Measurements from ENCODE around the gene TTC3.
"Not testable (repeated sequence)": the region's sequence is repeated elsewhere in the genome, so short reads cannot be mapped to it uniquely, and the experiment has no call there.

The TTC3 gene

DNA sequence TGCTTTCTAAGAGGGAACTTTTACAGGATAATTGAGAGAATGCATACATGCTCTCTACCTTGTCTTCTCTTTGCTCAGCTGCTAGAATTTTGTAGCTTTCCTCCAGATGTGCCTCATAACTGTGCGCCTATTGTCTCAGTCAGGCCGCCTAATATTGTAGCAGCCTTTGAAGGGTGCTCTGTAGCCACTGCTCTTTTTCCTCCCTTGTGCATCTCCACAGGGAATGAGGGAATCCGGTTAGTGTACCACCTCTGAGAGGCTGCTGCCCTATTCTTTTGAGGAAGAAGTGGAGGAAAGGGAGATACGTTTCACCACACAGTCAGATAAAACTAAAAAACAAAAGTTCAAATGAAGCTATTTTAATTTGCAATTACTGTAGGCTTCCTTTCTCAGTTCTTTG is 22.8 kb downstream of the TTC3 start:
- no peak for DNase-seq

DNA sequence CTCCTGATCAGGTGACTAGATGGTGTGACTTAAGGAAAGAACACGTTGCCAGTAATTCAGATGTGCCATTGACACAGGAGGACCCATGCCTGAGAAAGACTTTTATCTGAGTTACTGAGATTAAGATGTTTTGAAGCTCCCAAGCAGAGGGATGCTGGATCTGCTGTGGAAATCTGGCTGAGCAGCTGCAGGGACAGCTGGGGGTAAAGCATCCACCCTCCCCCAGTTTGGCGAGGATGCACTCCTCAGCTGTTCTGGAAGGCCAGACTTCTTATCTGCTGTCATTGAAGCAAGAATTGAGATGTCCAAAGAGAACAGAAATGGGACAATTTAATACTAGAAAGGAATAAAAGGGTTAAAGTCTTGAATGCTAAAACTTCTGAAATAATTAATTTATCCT is 25.7 kb downstream of the TTC3 start:
- DNase-seq, result peak; percentile 63

DNA sequence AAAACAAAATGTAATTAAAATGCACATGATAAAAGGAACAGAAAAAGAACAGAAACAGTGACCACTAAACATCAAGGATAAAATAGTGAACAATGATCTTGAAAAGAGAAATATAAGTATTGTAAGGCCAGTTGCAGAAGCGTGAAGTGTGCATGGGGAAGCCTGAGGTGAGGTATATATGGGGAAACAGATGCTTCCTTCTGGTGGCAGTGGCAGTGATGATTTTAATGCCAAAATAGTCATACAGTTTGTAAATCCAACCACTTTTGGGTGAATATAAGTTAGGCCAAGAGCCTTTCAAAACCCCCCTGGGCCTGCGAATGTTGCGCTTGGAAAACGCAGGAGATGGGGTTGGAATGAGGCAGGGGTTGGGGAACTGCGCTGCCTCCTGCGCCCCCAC is 27.3 kb downstream of the TTC3 start:
- DNase-seq, result no peak

DNA sequence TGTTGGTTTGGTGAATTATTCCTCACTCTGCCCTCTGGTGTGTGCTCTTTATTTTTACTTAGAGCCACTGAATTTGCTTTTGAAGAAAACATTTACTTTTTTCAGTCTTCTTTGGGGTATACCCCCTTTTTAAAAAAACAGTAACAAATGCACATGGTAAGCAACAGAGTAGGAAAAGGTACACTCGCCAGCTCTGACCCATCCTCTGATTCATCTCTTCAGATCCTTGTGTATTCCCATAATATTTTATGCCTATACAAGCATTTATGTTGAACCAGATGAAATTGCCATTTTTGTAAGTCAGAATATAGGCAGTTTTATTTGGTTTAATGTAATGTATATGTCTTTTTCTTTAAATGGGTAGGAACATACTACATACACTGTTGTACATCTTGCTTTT is 28.3 kb downstream of the TTC3 start:
- no peak for DNase-seq

DNA sequence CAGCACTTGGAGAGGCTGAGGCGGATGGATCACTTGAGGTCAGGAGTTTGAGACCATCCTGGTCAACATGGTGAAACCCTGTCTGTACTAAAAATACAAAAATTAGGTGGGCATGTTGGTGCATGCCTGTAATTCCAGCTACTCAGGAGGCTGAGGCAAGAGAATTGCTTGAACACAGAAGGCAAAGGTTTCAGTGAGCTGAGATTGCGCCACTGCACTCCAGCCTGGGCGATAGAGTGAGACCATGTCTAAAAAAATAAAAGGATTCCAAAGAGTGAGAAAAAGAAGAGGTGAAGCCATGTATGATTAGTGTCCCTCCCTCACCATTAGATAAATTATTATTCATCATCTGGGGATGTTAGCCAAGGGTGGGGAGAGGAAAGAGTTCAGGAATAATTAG is 29.7 kb downstream of the TTC3 start:
- not testable (repeated sequence) for DNase-seq

DNA sequence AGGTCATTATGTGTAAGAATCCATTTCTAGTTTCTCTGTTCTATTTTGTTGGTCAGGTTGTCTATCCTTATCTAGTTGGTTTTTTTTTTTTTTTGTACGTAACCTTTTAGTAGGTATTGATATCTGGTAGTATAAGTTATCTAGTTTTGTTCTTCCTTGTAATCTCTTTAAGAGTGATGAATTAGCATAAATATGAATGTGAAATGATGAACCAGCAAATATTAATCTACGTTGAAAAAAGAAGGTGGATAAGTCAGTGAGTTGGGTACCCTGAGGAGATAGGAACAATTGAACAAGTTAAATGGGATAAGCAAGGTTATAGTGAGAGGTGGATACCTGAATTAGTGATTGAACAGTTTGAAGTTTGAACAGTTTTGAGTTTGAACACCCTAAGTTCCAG is 33.9 kb downstream of the TTC3 start:
- DNase-seq, result no peak

DNA sequence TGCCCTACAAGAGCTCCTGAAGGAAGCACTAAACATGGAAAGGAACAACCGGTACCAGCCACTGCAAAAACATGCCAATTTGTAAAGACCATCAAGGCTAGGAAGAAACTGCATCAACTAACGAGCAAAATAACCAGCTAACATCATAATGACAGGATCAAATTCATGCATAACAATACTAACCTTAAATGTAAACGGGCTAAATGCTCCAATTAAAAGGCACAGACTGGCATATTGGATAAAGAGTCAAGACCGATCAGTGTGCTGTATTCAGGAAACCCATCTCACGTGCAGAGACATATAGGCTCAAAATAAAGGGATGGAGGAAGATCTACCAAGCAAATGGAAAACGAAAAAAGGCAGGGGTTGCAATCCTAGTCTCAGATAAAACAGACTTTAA is 38.0 kb downstream of the TTC3 start:
- not testable (repeated sequence) for DNase-seq

DNA sequence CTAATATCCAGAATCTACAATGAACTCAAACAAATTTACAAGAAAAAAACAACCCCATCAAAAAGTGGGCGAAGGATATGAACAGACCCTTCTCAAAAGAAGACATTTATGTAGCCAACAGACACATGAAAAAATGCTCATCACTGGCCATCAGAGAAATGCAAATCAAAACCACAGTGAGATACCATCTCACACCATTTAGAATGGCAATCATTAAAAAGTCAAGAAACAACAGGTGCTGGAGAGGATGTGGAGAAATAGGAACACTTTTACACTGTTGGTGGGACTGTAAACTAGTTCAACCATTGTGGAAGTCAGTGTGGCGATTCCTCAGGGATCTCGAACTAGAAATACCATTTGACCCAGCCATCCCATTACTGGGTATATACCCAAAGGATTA is 41.2 kb downstream of the TTC3 start:
- DNase-seq, result not testable (repeated sequence)

DNA sequence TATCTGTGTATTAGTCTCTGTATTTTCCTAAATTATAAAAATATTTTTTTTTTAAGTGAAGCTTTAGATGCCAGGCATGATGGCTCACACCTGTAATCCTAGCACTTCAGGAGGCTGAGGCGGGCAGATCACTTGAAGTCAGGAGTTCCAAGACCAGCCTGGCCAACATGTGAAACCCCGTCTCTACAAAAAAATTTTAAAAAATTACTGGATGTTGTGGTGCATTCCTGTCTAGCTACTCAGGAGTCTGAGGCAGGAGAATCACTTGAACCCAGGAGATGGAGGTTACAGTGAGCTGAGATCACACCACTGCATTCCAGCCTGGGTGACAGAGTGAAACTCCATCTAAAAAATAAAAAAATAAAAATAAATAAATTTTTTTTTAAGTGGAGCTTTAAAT is 43.4 kb downstream of the TTC3 start:
- DNase-seq, result not testable (repeated sequence)

DNA sequence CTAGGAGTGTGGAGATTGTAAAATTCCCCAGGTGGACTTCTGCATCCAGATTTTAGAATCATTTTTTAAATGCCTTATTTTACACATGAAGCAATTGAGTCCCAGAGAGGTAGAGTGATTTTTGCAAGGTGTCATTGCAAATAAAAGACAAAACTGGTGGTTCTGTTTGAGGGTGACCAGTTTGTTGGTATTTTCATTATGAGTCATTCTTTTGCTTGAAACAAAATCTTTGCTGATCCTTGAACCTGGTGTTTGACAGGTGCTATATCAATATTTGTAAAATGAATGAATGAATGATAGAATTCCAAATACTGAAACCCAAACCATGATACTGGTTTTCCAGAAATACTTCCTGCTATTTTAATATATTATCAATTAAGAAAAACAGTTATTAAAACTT is 44.1 kb downstream of the TTC3 start:
- no peak for DNase-seq

DNA sequence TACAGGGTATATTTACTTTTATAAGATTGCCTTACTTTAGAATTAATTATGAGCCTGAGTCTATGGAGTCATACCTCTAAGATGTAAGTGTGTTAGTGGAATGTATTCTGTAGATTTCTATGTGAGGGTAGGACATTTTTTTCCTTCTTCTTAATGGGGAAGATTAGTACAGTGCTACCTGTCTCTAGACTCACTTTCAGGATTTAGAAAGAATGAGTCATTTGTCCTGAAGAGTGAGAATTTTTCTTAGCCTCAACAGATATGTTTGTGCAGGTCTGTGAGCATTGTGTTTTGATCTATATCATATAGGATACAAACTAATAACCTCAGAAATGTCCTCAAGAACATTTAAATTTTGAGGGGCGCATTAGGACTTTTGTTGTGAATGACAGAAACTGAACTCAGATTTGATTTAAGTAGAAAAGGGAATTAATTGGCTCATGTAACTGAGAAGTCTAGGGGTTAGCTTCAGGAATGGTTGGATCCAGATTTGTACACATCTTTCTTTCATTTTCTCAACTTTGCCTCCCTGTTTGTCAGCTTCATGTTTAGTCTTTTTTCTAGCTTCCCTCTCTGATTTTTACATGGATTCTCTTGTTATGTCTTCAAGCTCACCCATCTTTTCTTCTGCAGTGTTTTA is 45.3 kb downstream of the TTC3 start:
- DNase-seq, result no peak

DNA sequence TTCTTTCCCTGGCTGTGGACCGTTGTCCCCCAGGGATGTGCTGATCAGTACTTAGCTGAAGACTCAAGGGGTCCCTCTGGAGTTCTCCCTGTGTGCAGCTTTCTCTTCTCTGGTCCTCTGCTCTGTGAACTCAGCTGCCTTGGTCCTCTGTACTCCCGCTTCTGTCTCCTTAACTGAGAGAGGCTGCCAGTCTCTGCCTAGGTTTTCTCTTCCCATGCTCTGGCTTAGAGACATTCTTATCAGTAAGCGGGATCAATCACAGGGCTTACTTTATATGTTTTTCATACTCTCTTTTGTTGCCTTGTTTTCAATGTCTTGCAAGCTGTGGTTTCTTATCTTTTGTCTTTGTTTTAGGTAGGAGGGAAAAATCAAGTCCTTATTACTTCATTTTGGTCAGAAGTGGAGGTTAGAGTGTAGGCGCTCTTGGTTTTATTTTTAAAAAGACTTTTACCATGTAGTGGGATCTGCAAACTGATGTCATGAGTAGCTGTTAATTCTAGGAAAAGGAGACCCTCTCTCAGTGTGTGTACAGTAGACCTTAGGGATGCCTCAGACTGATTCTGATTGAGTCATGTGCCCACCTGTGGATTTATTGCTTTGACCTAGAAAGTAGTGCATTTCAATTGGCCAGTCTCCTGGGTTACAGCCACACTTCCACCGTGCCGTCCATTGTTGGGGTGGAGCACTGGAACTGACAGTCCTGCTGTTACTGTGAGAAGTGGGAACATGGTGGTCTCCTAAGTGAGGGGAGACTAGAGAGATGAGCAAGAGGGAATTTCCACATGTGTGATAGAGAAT is 46.6 kb downstream of the TTC3 start:
- no peak for DNase-seq

DNA sequence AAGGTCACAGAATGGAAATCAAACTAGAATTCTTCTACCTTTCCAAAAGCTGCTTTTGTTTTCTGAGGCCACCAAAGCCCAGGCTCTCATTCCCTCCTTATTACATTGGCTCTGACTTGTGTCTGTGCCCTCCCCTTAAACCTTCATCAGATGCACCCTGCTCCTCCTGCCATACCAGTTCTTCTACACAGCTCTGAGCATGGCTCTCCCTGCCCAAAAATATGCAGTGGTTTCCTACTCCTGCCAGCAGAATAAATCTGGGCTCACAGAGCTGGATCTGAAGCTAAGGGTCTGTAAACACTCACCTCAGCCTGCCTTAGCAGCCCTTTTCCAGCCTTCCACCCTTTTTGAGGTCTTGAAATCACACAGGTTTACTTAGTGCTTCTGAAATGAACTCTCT is 55.0 kb downstream of the TTC3 start:
- DNase-seq, result no peak

DNA sequence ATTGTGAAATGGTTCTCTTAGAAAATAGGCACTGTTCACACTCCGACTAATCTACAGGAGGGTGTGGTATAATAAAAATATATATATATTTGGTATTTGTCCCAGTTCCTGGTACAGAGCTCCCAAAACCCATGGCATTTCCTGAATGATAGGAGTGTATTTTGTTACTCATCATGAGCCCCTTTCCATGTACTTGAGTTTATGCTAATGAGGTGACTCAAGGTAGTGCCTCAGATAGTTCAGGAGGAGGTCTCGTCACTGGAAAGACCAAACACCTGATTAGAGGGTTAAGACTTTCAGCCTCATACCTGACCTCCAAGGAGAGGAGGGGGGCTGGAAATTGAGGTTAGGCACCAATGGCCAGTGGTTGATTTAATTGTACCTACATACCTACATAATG is 57.9 kb downstream of the TTC3 start:
- no peak for DNase-seq

DNA sequence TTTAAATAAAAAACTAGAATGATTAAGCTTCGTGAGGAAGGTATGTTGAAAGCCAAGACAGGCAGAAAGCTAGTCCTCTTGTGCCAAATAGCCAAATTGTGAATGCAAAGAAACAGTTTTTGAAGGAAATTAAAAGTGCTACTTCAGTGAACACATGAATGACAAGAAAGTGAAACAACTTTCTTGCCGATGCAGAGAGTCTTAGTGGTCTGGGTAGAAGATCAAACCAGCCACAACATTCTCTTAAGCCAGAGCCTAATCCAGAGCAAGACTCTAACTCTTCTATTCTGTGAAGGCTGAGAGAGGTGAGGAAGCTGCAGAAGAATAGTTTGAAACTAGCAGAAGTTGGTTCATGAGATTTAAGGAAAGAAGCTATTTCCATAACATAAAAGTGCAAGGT is 63.2 kb downstream of the TTC3 start:
- DNase-seq, result no peak

DNA sequence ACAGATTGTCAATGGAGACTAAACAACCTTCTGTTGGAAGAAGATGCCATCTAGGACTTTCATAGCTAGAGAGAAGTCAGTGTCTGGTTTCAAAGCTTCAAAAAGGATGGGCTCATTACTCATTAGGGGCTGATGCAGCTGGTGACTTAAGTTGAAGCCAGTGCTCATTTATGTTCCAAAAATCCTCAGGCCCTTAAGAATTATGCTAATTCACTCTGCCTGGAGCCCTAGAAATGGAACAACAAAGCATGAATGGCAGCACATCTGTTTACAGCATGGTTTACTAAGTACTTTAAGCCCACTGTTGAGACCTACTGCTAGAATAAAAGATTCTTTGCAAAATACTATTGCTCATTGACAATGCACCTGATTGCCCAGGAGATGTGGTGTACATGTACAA is 63.7 kb downstream of the TTC3 start:
- no peak for DNase-seq

DNA sequence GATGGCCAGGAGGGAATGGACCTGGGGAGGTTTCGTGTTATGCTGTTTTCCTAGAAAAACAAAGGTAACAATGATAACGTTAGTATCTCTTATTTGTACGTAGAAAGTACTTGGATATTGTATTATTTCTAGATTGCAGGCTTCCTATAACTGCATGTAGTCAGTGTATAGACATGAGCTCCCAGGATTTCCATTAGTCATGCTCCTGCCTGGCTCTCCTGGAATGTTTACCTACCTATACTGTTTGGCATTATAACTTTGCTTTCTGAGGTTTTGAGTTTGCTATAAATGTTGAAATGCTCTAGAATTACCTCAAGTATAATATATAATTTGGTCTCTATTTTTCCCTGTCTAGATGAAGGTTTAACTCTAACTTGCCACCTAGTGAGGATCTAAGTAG is 66.1 kb downstream of the TTC3 start:
- DNase-seq, result no peak

DNA sequence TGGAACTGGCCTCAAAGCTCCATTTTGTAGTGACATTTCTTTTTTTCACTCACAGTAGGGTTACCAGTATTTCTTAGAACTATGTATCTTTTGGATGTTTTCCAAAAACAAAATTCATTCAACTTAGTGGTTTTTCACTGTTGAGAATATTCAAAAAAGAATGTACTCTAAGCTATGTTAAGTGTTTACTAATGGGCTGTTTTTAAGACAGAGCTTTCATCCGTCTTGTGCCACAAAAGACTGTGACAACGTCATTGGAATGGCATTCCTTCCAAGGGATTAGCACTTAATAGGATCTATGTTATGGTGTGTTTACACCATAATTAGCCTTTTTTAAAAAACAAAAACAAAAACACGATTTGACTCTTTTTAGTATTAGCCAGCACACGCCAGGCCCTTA is 66.8 kb downstream of the TTC3 start:
- no peak for DNase-seq

DNA sequence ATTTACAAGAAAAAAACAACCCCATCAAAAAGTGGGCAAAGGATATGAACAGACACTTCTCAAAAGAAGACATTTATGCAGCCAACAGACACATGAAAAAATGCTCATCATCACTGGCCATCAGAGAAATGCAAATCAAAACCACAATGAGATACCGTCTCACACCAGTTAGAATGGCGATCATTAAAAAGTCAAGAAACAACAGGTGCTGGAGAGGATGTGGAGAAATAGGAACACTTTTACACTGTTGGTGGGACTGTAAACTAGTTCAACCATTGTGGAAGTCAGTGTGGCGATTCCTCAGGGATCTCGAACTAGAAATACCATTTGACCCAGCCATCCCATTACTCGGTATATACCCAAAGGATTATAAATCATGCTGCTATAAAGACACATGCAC is 70.3 kb downstream of the TTC3 start:
- not testable (repeated sequence) for DNase-seq

DNA sequence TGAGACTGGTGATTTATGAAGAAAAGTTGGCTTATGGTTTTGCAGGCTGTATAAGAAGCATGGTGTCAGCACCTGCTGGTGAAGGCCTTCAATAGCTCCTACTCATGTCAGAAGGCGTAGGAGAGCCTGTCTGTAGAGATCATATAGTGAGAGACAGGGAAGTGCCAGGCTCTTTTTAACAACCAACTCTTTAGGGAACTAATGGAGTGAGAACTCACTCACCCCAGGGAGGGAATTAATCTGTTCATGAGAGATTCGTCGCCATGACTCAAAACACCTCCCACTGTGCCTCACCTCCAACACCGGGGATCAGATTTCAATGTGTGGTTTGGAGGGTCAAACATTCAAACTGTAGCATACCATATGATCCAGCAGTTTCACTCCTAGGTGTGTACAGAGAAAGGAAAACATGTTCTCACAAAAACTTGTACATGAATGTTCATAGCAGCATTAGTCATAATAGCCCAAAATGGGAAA is 72.6 kb downstream of the TTC3 start:
- no peak for DNase-seq

DNA sequence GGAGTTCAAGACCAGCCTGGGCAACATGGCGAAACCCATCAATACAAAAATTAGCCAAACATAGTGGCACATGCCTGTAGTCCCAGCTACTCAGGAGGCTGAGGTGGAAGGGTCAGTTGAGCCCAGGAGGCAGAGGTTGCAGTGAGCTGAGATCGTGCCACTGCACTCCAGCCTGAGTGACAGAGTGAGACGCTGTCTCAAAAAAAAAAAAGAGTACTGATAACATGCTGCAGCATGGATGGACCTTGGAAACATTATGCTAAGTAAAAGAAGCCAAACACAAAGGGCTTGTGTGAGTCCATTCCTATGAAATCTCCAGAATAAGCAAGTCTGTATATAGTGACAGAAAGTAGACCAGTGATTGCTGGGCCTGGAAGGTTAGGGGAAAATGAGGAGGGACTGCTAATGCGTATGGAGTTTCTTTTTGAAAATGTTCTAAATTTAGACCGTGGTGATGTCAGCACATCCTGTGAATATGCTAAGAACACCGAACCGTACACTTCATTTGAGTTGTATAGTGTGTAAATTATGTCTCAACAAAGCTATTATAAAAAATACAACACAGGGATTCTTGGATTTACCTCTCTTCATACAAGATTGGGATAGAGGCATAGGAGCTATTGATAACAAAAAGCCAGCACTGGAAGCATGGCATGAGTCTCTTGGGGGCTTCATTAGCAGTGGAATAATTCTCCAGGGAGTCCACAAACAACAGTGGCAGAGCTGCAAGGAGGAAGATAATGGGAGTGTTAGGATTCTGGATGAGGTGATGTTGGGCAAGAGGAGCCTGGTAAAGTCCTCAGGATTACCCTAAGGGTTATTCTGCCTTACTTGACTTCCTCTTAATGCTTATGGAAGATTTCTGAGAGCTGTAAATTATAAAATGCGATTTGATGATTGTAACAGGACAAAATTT is 73.5 kb downstream of the TTC3 start:
- DNase-seq, result no peak

DNA sequence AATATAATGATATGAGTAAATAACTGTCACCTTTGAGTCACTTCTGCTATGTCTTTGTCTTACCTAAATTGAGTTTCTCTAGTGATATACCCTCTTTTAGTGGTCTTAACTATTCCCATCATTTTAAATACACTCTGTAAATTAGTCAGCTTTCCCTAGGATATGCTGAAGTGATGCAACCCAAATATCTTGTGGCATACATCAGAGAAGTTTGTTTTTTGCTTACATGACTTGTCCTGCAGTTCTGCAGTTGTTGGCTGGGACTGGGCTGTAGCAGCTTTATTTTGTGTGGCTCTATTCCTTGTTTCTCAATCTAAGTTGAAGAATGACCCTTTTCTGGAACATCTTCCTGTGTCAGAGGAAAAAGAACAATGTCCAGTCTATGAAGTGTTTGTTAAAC is 76.4 kb downstream of the TTC3 start:
- DNase-seq, result no peak

DNA sequence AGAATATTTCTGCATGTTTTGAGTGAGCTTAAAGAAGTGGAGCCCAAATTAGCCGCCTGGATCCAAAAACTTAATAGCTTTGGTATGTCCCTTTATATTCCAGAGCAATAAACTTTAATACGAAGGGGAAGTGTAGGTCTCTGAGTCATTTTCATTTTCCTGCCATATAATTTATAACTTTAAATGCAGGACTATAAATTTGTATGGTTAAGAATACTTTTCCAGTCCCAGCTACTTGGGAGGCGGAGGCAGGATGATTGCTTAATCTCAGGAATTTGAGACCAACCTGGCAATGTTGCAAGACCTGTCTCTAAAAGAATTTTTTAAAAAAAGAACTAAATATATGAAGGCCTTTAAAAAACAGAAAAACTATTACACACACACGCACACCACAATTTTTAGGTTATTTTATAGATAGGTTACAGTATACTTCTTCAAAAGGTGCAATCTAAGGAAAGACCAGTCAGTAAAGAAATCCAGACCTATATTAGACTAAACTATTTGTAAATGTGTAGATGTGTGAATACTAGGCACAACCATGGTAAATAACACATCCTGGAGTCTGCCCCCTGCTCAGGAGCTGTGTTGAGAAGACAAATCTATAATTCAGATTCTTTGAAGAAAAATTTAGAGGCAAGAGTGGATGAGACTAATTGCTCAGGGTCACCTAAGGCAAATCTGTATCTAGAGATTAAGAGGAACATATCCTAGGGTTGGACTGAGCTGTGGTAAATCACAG is 80.3 kb downstream of the TTC3 start:
- DNase-seq, result no peak
